Measurements from ENCODE around the gene SCRN1. TPM values are rescaled to one million over a fixed set of nuclear protein-coding genes. Genes with fewer than 3 reads are reported as not detected.

Gene SCRN1
- total RNA-seq, 2 experiments from 2014 or later: 37.1 to 62.7 TPM

- no peak for TF ChIP-seq EZH2phosphoT487 (IDR thresholded peaks at IDR 0.05; ENCODE audit: borderline replicate concordance, low read depth, low read length)
- no peak for TF ChIP-seq CTCF (conservative IDR thresholded peaks at IDR 0.05; ENCODE audit: low read length)
- Histone ChIP-seq H3K9me3 (ENCODE audit: low read length) (no peaks in the 10 kb centered on the region), H3K79me2 (ENCODE audit: insufficient read depth, low read depth, low read length) (no peaks in the 10 kb centered on the region), H3K36me3 (ENCODE audit: insufficient read depth, low read length) (peaks cover 89% of the 10 kb centered on the region), H3K4me2 (ENCODE audit: low read length) (no peak overlapping the region), H3K9me2 (ENCODE audit: insufficient read depth, low read length) (no peaks in the 10 kb centered on the region), H4K20me1 (ENCODE audit: insufficient read depth, low read length) (no peaks in the 10 kb centered on the region), H3K4me1 (ENCODE audit: insufficient read depth, low read length, poor library complexity, severe bottlenecking) (no peaks in the 10 kb centered on the region), H2AFZ (ENCODE audit: low read length) (no peak overlapping the region), H3K27ac (ENCODE audit: low read depth, low read length, poor library complexity, severe bottlenecking) (no peak overlapping the region), H3K4me3 (ENCODE audit: low read depth, low read length, poor library complexity, severe bottlenecking) (no peak overlapping the region)
- ChIA-PET CTCF (ENCODE audit: unreplicated experiment) (no interaction called here), POLR2A (no interaction called here)
- no TSS peak for BruUV-seq (replicated peaks)
- intact Hi-C loops (cut with micrococcal nuclease; ENCODE audit: unreplicated experiment): no loop called here
- no peak for DNase-seq (ENCODE audit: low spot score)
Observed at GRCh38 chr7:29937132-29937531, 52.5 kb downstream of the SCRN1 start.

GRCh38 chr7:29935111-29935510 lies 54.5 kb downstream of the SCRN1 start:
- Histone ChIP-seq H3K9me2 (ENCODE audit: insufficient read depth, low read length) (no peaks in the 10 kb centered on the region), H3K4me2 (ENCODE audit: low read length) (no peak overlapping the region), H3K79me2 (ENCODE audit: insufficient read depth, low read depth, low read length) (no peaks in the 10 kb centered on the region), H4K20me1 (ENCODE audit: insufficient read depth, low read length) (no peaks in the 10 kb centered on the region), H3K9me3 (ENCODE audit: low read length) (no peaks in the 10 kb centered on the region), H3K4me3 (ENCODE audit: low read depth, low read length, poor library complexity, severe bottlenecking) (no peak overlapping the region), H3K4me1 (ENCODE audit: insufficient read depth, low read length, poor library complexity, severe bottlenecking) (no peaks in the 10 kb centered on the region), H3K36me3 (ENCODE audit: insufficient read depth, low read length) (peaks cover 88% of the 10 kb centered on the region), H3K27ac (ENCODE audit: low read depth, low read length, poor library complexity, severe bottlenecking) (no peak overlapping the region), H2AFZ (ENCODE audit: low read length) (no peak overlapping the region)
- POLR2A ChIA-PET: interaction anchor here (0.8 kb wide), 1 partner anchor 611 kb away, joined by 3 read pairs; no protein-coding TSS in a partner anchor
- no peak for TF ChIP-seq CTCF (conservative IDR thresholded peaks at IDR 0.05; ENCODE audit: low read length)
- TF ChIP-seq EZH2phosphoT487 (IDR thresholded peaks at IDR 0.05; ENCODE audit: borderline replicate concordance, low read depth, low read length): no peak
- CTCF ChIA-PET (ENCODE audit: unreplicated experiment): no interaction called here
- intact Hi-C loops (cut with micrococcal nuclease; ENCODE audit: unreplicated experiment): no loop called here
- no peak for DNase-seq (ENCODE audit: low spot score)
- BruUV-seq (replicated peaks): no TSS peak

GRCh38 chr7:29929018-29929807 lies 60.4 kb downstream of the SCRN1 start:
- Histone ChIP-seq H3K9me3 (ENCODE audit: low read length) (no peaks in the 10 kb centered on the region), H4K20me1 (ENCODE audit: insufficient read depth, low read length) (no peaks in the 10 kb centered on the region), H3K79me2 (ENCODE audit: insufficient read depth, low read depth, low read length) (no peaks in the 10 kb centered on the region), H3K36me3 (ENCODE audit: insufficient read depth, low read length) (peaks cover 31% of the 10 kb centered on the region), H3K4me2 (ENCODE audit: low read length) (no peak overlapping the region), H2AFZ (ENCODE audit: low read length) (no peak overlapping the region), H3K27ac (ENCODE audit: low read depth, low read length, poor library complexity, severe bottlenecking) (no peak overlapping the region), H3K4me1 (ENCODE audit: insufficient read depth, low read length, poor library complexity, severe bottlenecking) (no peaks in the 10 kb centered on the region), H3K9me2 (ENCODE audit: insufficient read depth, low read length) (no peaks in the 10 kb centered on the region), H3K4me3 (ENCODE audit: low read depth, low read length, poor library complexity, severe bottlenecking) (no peak overlapping the region)
- ChIA-PET CTCF (ENCODE audit: unreplicated experiment) (no interaction called here), POLR2A (interaction anchor here (0.5 to 1.3 kb wide), 2 partner anchors 8 to 1310 kb away, joined by 4 to 5 read pairs; no protein-coding TSS in a partner anchor)
- intact Hi-C loops (cut with micrococcal nuclease; ENCODE audit: unreplicated experiment): no loop called here
- no peak for DNase-seq (ENCODE audit: low spot score)
- BruUV-seq (replicated peaks): no TSS peak
- TF ChIP-seq EZH2phosphoT487 (IDR thresholded peaks at IDR 0.05; ENCODE audit: borderline replicate concordance, low read depth, low read length) (no peak), CTCF (conservative IDR thresholded peaks at IDR 0.05; ENCODE audit: low read length) (no peak)

All from OCI-LY7 (cell line).